CD4-positive, alpha-beta T cell treated with Interleukin-1 beta for 1 hour (primary cell): ENCODE results near the gene ATP2C2.
A peak's percentile ranks its signal among the peaks of the same experiment; 100 is the strongest.
"Not testable (repeated sequence)": the region's sequence is repeated elsewhere in the genome, so short reads cannot be mapped to it uniquely, and the experiment has no call there.

Source experiments
- DNase-seq, 2 donors: peaks; one replicate each; pipeline ENCODE4 v3.0.0-alpha.2; 2020 to 2022

Gene ATP2C2

GRCh38 chr16:84421081-84421937, 53.0 kb downstream of the ATP2C2 start:
- no peak for DNase-seq

- DNase-seq, result no peak
These were observed 53.5 kb downstream of the ATP2C2 start for GRCh38 chr16:84421938-84422220.

DNA sequence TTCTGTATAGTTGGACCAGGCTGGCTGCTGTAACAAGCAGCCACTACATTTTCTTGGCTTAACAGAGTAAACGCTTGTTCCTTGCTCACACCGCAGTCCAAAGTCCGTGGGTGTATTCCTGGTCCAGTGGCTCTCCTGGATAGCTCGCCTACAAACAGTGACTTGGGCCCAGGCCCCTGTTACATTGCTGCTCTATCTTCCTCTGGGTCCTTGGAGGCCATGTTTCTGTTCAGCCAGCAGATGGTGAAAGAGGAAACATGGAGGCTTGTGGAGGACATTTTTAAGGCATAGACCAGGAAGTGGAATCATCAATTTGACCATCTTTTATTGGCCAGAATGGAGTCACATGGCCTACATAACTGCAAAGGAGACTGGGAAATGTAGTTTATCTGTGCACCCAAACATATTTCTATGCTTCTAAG, 55.1 kb downstream of the ATP2C2 start:
- peak in 1 of 2 donors; percentile 6 for DNase-seq

- no peak for DNase-seq
These were observed 57.4 kb downstream of the ATP2C2 start for GRCh38 chr16:84425696-84426095.

DNA sequence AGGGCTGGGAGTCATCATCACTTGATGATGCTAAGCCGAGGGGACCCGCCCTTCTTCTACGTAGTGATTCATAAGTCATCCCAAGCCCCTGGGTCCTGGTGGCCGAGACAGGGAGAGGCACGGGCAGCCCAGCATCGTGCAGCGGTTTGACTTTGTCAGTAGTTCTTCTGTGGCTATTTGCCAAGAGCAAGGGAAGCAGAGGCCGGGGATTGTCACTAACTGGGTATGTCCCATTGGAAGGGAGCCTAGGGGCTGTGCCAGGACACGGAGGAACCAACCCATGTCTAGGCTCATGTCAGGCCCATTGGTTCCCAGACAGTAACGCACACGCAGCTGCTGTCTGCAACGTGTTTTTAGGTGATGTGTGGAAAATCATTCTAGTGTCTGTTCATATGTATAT, 58.5 kb downstream of the ATP2C2 start:
- DNase-seq, result no peak

DNA sequence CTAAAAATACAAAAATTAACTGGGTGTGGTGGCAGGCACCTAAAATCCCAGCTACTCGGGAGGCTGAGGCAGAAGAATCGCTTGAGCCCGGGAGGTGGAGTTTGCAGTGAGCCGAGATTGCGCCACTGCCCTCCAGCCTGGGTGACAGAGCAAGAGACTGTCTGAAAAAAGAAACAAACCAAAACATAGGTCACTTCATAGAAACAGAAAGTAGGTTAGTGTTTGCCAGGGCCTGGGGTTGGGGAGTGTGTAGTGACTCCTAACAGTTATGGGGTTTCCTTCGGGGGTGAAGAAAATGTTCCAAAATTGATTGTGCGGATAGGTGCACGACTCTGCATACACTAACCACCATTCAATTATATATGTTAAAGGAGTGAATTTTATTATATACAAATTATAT, 59.2 kb downstream of the ATP2C2 start:
- no peak for DNase-seq

DNA sequence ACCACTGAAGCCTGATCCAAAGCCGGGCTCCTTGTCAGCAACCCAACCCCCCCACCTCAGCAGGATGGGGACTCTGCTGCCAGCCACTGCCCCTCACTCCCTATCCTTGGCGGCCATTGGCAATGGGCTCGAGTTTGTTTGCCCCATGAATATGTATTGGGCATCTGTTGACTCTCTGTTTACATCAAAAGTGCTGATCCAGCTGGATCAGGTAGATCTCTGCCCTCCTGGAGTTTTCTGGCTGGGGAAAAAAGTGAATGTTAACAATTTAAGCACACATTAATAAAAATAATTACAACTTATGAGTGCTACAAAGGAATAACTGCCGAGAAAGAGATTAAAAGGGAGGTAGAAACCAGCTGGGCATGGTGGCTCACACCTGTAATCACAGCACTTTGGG, 62.5 kb downstream of the ATP2C2 start:
- no peak for DNase-seq

DNA sequence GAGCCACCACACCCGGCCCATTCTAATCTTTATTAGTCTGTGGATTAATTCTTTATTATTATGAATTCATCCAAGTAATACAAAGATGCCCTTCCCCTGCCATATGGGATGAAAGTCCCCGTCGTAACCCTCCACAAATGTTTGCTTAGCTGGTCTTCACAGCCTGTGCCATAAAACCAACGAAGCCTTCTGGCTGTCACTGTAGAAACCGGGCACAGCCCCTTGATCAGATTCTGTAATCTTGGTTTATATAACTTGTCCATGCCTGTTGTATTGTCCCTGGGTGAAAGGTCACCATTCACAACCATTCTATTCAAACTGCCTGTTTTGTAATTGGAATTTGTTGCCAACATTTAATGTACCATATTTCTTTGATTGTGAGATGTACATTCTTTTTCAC, 66.5 kb downstream of the ATP2C2 start:
- DNase-seq, result no peak

DNA sequence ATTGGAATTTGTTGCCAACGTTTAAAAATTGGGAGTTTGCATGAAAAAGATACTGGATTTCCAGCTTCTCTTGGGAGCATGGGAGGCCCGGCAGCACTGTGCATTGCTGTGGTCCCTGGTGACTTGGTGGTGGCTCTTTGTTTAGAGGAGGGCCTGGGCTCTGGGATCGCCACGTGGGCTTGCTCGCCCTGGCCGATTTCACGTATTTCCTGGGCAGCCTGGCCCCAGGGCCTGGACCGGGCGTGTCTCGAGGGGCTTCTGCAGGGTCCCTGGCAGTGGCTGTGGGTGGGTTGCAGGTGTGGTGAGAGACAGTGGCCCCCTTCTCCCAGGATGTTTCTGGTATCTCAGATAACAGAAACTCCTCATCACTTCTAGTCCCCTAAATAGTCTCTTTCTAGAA, 67.9 kb downstream of the ATP2C2 start:
- DNase-seq, result no peak

DNA sequence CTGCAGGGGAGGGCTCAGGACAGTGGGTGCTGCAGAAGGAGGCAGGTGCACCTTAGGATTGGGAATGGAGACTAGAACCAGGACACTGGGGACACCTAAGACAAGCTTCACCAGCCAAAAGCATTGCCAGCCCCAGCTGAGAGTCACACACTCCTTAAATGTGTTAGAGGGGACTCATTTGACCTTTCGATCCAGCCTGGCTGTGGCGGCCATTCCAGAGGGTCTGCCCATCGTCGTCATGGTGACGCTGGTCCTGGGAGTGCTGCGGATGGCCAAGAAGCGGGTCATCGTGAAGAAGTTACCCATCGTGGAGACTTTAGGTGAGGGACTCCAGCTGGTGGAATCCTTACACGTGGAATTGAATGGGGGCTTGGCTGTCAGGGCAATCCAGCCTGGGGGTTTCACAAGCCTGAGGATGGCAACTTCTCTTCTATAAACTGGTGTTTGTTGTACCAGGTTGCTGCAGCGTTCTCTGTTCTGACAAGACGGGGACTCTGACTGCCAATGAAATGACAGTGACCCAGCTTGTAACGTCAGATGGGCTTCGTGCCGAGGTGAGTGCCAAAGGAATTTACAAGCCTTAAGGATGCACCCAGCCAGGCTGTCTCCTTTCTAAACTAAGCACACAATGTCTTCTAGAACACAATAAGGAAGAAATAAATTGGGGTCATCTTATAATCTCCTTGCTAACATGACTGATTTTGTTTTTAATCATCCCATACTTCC, 70.8 kb downstream of the ATP2C2 start:
- DNase-seq, result no peak

GRCh38 chr16:84442416-84443145, 74.2 kb downstream of the ATP2C2 start:
- no peak for DNase-seq

GRCh38 chr16:84443166-84443802, 74.9 kb downstream of the ATP2C2 start:
- DNase-seq, result no peak

DNA sequence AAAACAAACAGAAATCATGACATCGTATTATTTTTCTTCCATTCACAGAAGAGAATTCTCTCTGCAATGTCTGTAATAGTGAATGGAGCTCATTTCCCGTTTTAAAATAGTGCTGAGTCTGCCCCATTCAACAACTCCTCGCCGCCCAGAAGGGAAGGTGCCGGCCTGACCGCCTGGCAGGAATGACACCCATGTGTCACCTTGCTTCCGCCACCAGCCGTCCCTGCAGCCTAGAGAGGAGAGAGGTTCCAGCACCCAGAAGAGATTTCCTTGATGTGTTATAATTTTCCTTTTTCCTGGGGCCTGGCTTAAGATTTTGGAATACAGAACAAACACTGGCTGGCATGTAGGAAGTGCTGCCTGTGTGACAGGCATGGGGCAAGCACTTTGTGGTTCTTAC, 76.1 kb downstream of the ATP2C2 start:
- no peak for DNase-seq

GRCh38 chr16:84446084-84446483, 77.7 kb downstream of the ATP2C2 start:
- DNase-seq, result no peak

DNA sequence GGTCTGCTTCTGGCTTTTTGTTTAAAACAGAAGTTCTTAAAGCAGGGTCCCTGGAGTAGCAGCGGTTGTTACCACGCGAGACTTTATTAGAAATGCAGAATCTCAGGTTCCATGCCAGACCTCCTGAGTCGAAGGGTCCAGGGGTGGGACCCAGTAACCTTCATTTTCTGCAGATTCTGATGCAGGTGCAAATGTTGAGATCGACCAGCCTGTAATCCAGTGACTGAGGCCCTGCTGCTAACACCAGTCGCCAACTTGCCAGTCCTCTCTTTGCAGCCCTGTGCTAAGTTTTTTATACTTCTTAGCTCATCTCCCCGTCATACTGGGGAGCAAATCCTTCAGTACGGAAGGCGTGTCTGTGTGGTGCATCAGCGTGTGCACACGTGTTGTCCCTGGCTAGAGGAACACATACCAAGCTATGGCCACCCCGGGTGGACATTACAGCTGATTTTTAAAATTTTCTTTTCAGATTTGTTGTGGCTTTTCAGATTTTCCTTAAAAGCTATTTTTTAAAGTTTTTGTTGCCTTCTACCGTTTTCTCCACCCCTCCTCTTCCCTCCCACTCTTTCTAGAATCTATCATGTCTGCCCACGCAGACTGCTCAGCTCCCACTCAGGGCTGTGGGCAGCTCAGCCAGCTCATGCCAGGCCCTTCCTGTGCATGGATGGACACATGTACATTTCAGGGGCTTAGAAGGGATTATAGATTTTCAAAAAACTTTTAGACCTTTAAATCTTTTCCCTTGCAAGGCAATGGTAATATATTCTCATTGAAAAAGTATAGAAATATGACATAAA, 78.5 kb downstream of the ATP2C2 start:
- DNase-seq, result no peak

DNA sequence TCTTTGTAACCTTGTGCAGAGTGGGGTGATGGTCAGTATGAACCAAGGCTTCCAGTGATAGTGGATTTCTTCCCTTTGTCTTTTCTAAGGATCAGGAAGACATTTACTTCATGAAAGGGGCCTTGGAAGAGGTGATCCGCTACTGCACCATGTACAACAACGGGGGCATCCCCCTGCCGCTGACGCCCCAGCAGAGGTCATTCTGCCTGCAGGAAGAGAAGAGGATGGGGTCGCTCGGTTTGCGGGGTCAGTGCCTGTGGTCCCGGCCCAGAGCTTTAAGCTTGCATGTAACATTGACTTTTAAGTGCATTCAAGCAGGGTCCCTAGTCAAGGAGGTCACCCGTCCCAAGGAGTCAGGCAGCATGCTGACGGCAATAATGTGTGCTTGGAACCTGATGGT, 80.1 kb downstream of the ATP2C2 start:
- DNase-seq, result no peak

- DNase-seq, result no peak
These were observed 81.1 kb downstream of the ATP2C2 start for GRCh38 chr16:84449156-84450140.

GRCh38 chr16:84450176-84450865, 82.0 kb downstream of the ATP2C2 start:
- no peak for DNase-seq

- DNase-seq, result not testable (repeated sequence)
These were observed 82.8 kb downstream of the ATP2C2 start for GRCh38 chr16:84451010-84451676.

- no peak for DNase-seq
These were observed 83.4 kb downstream of the ATP2C2 start for GRCh38 chr16:84451781-84452180.
